PC-3 (cell line): ENCODE results near the gene PTGES2. TPM values are rescaled to one million over a fixed set of nuclear protein-coding genes. Genes with fewer than 3 reads are reported as not detected.
A peak's percentile ranks its signal among the peaks of the same experiment; 100 is the strongest.

Experiments
- ATAC-seq: fragments of 200-7000 bp; cut with Tn5 transposase; 2 replicates; pipeline ENCODE4 v1.9.1; 2020; ENCODE audit warnings: mild to moderate bottlenecking, moderate library complexity
- BruUV-seq: library from RNA; stranded (reverse); fragments of 400-500 nt; replicated peaks from 2 replicates; lab custom pipeline; 2021; lab: Mats Ljungman, UMichigan
- CTCF ChIA-PET: fragments of 300-600 bp; sonication (Branson Sonifier 250); formaldehyde crosslinking; loops from one replicate; lab custom pipeline; 2022; ENCODE audit warnings: antibody characterized with exemption; lab: Charles Lee
- POLR2A ChIA-PET: fragments of 300-600 bp; sonication (Branson Sonifier 250); formaldehyde crosslinking; loops from one replicate; lab custom pipeline; 2022; ENCODE audit warnings: antibody characterized with exemption; ENCODE audit not compliant: unreplicated experiment; lab: Charles Lee
- DNase-seq: peaks from one replicate; pipeline ENCODE4 v3.0.0-alpha.2; 2015
- H2AFZ ChIP-seq: fragments of 300-600 bp; sonication (generic); 2 replicates; pipeline ENCODE4 v1.6.0; 2016; ENCODE audit warnings: antibody characterized with exemption, low read length
- H3F3A ChIP-seq: fragments of 300-600 bp; sonication (generic); one replicate; pipeline ENCODE4 v1.6.0; 2017; ENCODE audit warnings: antibody characterized with exemption, low read length, control low read depth, mild to moderate bottlenecking; ENCODE audit not compliant: unreplicated experiment
- H3K27ac ChIP-seq: fragments of 300-600 bp; sonication (generic); 2 replicates; pipeline ENCODE4 v1.5.1; 2016; ENCODE audit warnings: mild to moderate bottlenecking, low read length
- H3K27me3 ChIP-seq: fragments of 300-600 bp; sonication (generic); 2 replicates; pipeline ENCODE4 v1.6.1; 2016; ENCODE audit warnings: low read length, mixed read lengths
- H3K36me3 ChIP-seq: fragments of 300-600 bp; sonication (generic); 2 replicates; pipeline ENCODE4 v1.6.1; 2016; ENCODE audit warnings: low read depth, mixed run types, low read length, mixed read lengths
- H3K4me1 ChIP-seq: fragments of 300-600 bp; sonication (generic); 2 replicates; pipeline ENCODE4 v1.5.1; 2016; ENCODE audit warnings: low read length; ENCODE audit not compliant: insufficient read depth
- H3K4me2 ChIP-seq: fragments of 300-600 bp; sonication (generic); 2 replicates; pipeline ENCODE4 v1.6.0; 2016; ENCODE audit warnings: low read length
- H3K4me3 ChIP-seq: fragments of 300-600 bp; sonication (generic); 2 replicates; pipeline ENCODE4 v1.5.1; 2016; ENCODE audit warnings: mild to moderate bottlenecking, low read length, mixed read lengths
- H3K79me2 ChIP-seq: fragments of 300-600 bp; sonication (generic); 2 replicates; pipeline ENCODE4 v1.6.1; 2017; ENCODE audit warnings: low read length, mixed read lengths
- H3K9ac ChIP-seq: fragments of 300-600 bp; sonication (generic); 2 replicates; pipeline ENCODE4 v1.6.0; 2016; ENCODE audit warnings: mild to moderate bottlenecking, low read length
- H3K9me2 ChIP-seq: fragments of 300-600 bp; sonication (generic); replicated peaks from 2 replicates; pipeline ENCODE4 v1.6.1; 2016; ENCODE audit warnings: mixed run types, low read length, mixed read lengths
- H3K9me3 ChIP-seq: fragments of 300-600 bp; sonication (generic); 2 replicates; pipeline ENCODE4 v1.6.1; 2016; ENCODE audit warnings: low read length, mixed read lengths
- H4K20me1 ChIP-seq: fragments of 300-600 bp; sonication (generic); 2 replicates; pipeline ENCODE4 v1.6.1; 2016; ENCODE audit warnings: low read length, mixed read lengths
- CTCF ChIP-seq: fragments of 300-600 bp; sonication (generic); conservative IDR thresholded peaks from 2 replicates; pipeline ENCODE4 v1.5.1; 2017; ENCODE audit warnings: antibody characterized with exemption, low read depth, mild to moderate bottlenecking, low read length
- EZH2 ChIP-seq: fragments of 300-600 bp; sonication (generic); IDR thresholded peaks from one replicate; pipeline ENCODE4 v1.6.1; 2017; ENCODE audit warnings: antibody characterized with exemption, mild to moderate bottlenecking, low read length; ENCODE audit not compliant: unreplicated experiment
- EZH2phosphoT487 ChIP-seq: fragments of 300-600 bp; sonication (generic); IDR thresholded peaks from 2 replicates; pipeline ENCODE4 v1.6.1; 2018; ENCODE audit warnings: mild to moderate bottlenecking, antibody characterized with exemption, low read length, borderline replicate concordance
- intact Hi-C: fragments of 100-400 bp; cut with micrococcal nuclease; formaldehyde crosslinking; loops from 2 replicates; pipeline ENCODE4 v1.9.0; 2023
- total RNA-seq: library from RNA; depleted of rRNA; stranded (reverse); fragments of >200 nt; gene quantifications from 2 replicates; pipeline ENCODE4 v1.2.3, GENCODE V29; 2014

PTGES2 gene
- total RNA-seq, 1 experiment from 2014 or later, result 258 TPM

GRCh38 chr9:128145536-128145935 is 18.0 kb upstream of the PTGES2 start:
- H3K9me2 ChIP-seq, result no peaks in the 10 kb centered on the region
- peaks cover 68% of the 10 kb centered on the region for H3K4me1 ChIP-seq
- POLR2A ChIA-PET, result interaction anchor here (0.6 kb wide), 1 partner anchor 13 kb away, joined by 3 read pairs; no protein-coding TSS in a partner anchor
- intact Hi-C loops, result no loop called here
- no peaks in the 10 kb centered on the region for H3K9me3 ChIP-seq
- H2AFZ ChIP-seq, result no peak overlapping the region
- ATAC-seq, result peak; percentile 51
- peak overlapping the region; percentile 85 for H3K9ac ChIP-seq
- H3K27ac ChIP-seq, result peak overlapping the region; percentile 99
- no peaks in the 10 kb centered on the region for H3K36me3 ChIP-seq
- H3K4me2 ChIP-seq, result peak overlapping the region; percentile 28
- TF ChIP-seq EZH2phosphoT487, result no peak
- TF ChIP-seq EZH2, result no peak
- TF ChIP-seq CTCF, result no peak
- no peaks in the 10 kb centered on the region for H3K27me3 ChIP-seq
- CTCF ChIA-PET, result no interaction called here
- H3F3A ChIP-seq, result no peaks in the 10 kb centered on the region
- H4K20me1 ChIP-seq, result no peaks in the 10 kb centered on the region
- peak; percentile 94 for DNase-seq
- H3K4me3 ChIP-seq, result no peak overlapping the region
- no peaks in the 10 kb centered on the region for H3K79me2 ChIP-seq
- no TSS peak for BruUV-seq

GRCh38 chr9:128144239-128145181 is 17.0 kb upstream of the PTGES2 start:
- no TSS peak for BruUV-seq
- no peak for ATAC-seq
- no peak for TF ChIP-seq EZH2
- no peak for TF ChIP-seq EZH2phosphoT487
- no peak for TF ChIP-seq CTCF
- Histone ChIP-seq H4K20me1 (no peaks in the 10 kb centered on the region), H3K9me3 (no peaks in the 10 kb centered on the region), H2AFZ (no peak overlapping the region), H3K36me3 (no peaks in the 10 kb centered on the region), H3F3A (no peaks in the 10 kb centered on the region), H3K79me2 (no peaks in the 10 kb centered on the region), H3K4me3 (no peak overlapping the region), H3K27ac (peak overlapping the region; percentile 99), H3K4me1 (peaks cover 58% of the 10 kb centered on the region), H3K27me3 (no peaks in the 10 kb centered on the region), H3K9me2 (no peaks in the 10 kb centered on the region), H3K4me2 (peak overlapping the region; percentile 75), H3K9ac (peak overlapping the region; percentile 83)
- CTCF ChIA-PET, result no interaction called here
- DNase-seq, result no peak
- intact Hi-C loops, result no loop called here
- POLR2A ChIA-PET, result interaction anchor here (0.6 kb wide), 1 partner anchor 14 kb away, joined by 3 read pairs; no protein-coding TSS in a partner anchor
